Upper lobe of left lung (tissue), 6 donors: ENCODE results near the gene GALNT18. TPM values are rescaled to one million over a fixed set of nuclear protein-coding genes. Genes with fewer than 3 reads are reported as not detected.

Source experiments
- ATAC-seq, 2 donors: fragments of 200-7000 bp; cut with Tn5 transposase; one replicate each; pipeline ENCODE4 v1.9.1; 2022; ENCODE audit warnings: mild to moderate bottlenecking in 2 of 2, moderate library complexity in 2 of 2; ENCODE audit not compliant: low FRiP score in 2 of 2
- DNase-seq, 2 donors: peaks; one replicate each; pipeline ENCODE4 v3.0.0-alpha.2; 2019 to 2020
- H3K27ac ChIP-seq, 4 donors: fragments of 200-600 bp; sonication (generic); one replicate each; pipeline ENCODE4 v1.5.1; 2016 to 2019
- H3K27me3 ChIP-seq, 4 donors: fragments of 200-600 bp; sonication (generic); one replicate each; pipeline ENCODE4 v1.5.1; 2017 to 2019
- H3K36me3 ChIP-seq, 4 donors: fragments of 200-600 bp; sonication (generic); one replicate each; pipeline ENCODE4 v1.5.1; 2016 to 2019
- H3K4me1 ChIP-seq, 4 donors: fragments of 200-600 bp; sonication (generic); one replicate each; pipeline ENCODE4 v1.5.1; 2018 to 2019
- H3K4me3 ChIP-seq, 4 donors: fragments of 200-600 bp; sonication (generic); one replicate each; pipeline ENCODE4 v1.5.1; 2017 to 2019; ENCODE audit warnings: mild to moderate bottlenecking in 2 of 4, moderate library complexity in 1 of 4
- H3K9me3 ChIP-seq, 4 donors: fragments of 200-600 bp; sonication (generic); one replicate each; pipeline ENCODE4 v1.5.1; 2018 to 2019
- EP300 ChIP-seq, 4 donors: sonication (generic); formaldehyde crosslinking; IDR thresholded peaks; one replicate each; pipeline ENCODE4 v1.5.1; 2017; ENCODE audit warnings: antibody characterized with exemption in 4 of 4, control low read depth in 2 of 4
- POLR2A ChIP-seq, 4 donors: fragments of 450-650 bp; IDR thresholded peaks; one replicate each; pipeline ENCODE4 v1.5.1; 2016 to 2017; ENCODE audit warnings: antibody characterized with exemption in 4 of 4, mild to moderate bottlenecking in 2 of 4
- POLR2AphosphoS5 ChIP-seq, 2 donors: sonication (generic); formaldehyde crosslinking; IDR thresholded peaks; one replicate each; pipeline ENCODE4 v1.5.1; 2017; ENCODE audit warnings: antibody characterized with exemption in 2 of 2
- WGBS, 2 donors: methylation state at CpG; one replicate each; pipeline ENCODE4 v1.1.5; 2017 to 2018; 5-methylcytosine and 5-hydroxymethylcytosine counted together
- total RNA-seq, 6 donors: library from RNA; depleted of rRNA in 4 of 6; stranded (reverse); fragments of >200 nt in 4 of 6; gene quantifications; one replicate each; pipeline versions ENCODE4 v1.1.0 to v1.2.1, GENCODE V29; 2016 to 2021
- TF ChIP-seq, protein P1 (sequence below), 6 experiments: fragments of 450-650 bp in 4 of 6; fragments of 200-600 bp in 2 of 6; sonication (generic) in 2 of 6; IDR thresholded peaks; one replicate each; pipeline ENCODE4 v1.5.1; 2016 to 2019; ENCODE audit warnings: antibody characterized with exemption in 6 of 6
- donor health status: DM: no; HTN: no; CAD: no; lungs with moderate emphysema.
- donor health status: DM: no; HTN: yes; CAD: no; lungs with severe emphysema.

The GALNT18 gene
- total RNA-seq, 6 donors from 2014 or later = 48.2 to 115 (median 61.8) TPM

DNA sequence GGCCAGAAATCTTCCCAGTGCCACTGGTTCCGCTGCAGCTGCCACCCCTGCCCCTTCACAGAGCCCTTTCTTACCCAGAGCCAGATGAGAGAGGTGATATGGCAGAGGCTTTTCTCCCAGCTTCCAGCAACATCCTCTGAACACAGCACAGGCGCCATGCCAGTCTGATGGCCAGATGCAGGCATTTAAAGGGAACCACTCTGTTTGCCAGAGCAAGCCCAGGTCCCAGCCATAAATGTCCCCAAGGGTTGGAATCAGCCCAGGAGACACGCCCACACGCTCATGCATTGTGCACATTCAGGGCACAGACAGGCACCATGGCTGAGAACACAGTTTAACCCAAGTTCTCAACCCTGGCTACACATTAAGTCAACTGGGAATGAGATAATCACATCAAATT, 154.5 kb downstream of the GALNT18 start:
- TF ChIP-seq EP300 (IDR thresholded peaks at IDR 0.05) (no peak), POLR2AphosphoS5 (IDR thresholded peaks at IDR 0.05) (no peak), POLR2A (IDR thresholded peaks at IDR 0.05) (no peak)
- TF ChIP-seq, protein P1, sequence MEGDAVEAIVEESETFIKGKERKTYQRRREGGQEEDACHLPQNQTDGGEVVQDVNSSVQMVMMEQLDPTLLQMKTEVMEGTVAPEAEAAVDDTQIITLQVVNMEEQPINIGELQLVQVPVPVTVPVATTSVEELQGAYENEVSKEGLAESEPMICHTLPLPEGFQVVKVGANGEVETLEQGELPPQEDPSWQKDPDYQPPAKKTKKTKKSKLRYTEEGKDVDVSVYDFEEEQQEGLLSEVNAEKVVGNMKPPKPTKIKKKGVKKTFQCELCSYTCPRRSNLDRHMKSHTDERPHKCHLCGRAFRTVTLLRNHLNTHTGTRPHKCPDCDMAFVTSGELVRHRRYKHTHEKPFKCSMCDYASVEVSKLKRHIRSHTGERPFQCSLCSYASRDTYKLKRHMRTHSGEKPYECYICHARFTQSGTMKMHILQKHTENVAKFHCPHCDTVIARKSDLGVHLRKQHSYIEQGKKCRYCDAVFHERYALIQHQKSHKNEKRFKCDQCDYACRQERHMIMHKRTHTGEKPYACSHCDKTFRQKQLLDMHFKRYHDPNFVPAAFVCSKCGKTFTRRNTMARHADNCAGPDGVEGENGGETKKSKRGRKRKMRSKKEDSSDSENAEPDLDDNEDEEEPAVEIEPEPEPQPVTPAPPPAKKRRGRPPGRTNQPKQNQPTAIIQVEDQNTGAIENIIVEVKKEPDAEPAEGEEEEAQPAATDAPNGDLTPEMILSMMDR (IDR thresholded peaks at IDR 0.05) = no peak
- no peak overlapping the region for H3K27ac ChIP-seq
- no peak for ATAC-seq

DNA sequence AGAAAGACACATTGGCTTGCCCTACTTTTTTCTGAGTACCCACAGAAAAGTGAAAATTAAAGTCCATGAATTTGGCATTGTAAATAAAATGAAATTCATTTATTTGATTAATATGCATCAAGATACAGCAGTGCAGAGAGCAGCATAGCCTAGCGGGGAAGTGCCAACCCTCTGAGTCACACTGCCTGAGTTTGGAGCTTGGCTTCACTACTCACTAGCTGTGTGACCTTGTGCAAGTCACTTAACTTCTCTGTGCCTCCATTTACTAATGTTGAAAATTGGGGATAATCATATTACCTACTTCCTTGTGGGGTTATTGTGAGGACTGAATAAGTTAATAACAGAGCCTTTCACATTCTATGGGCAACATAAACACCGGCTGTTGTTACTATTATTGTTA, 157.2 kb downstream of the GALNT18 start:
- WGBS, 2 donors = 94 to 95% methylated on average over 2 of the region's 2 CpGs
- TF ChIP-seq, protein P1 (IDR thresholded peaks at IDR 0.05) = no peak
- TF ChIP-seq EP300 (IDR thresholded peaks at IDR 0.05) (no peak), POLR2A (IDR thresholded peaks at IDR 0.05) (no peak), POLR2AphosphoS5 (IDR thresholded peaks at IDR 0.05) (no peak)
- no peaks in the 10 kb centered on the region for H3K36me3 ChIP-seq

More for the DNA sequence above, 154.5 kb downstream of the GALNT18 start:
- Histone ChIP-seq H3K4me1 (peaks cover 0 to 9% (median 3%) of the 10 kb centered on the region in 4 donors), H3K36me3 (peaks cover 0 to 4% (median 0%) of the 10 kb centered on the region in 4 donors), H3K9me3 (no peaks in the 10 kb centered on the region), H3K4me3 (no peak overlapping the region), H3K27me3 (no peaks in the 10 kb centered on the region)
- WGBS, 2 donors = 87 to 92% methylated on average over 4 of the region's 4 CpGs
- DNase-seq = no peak

DNA sequence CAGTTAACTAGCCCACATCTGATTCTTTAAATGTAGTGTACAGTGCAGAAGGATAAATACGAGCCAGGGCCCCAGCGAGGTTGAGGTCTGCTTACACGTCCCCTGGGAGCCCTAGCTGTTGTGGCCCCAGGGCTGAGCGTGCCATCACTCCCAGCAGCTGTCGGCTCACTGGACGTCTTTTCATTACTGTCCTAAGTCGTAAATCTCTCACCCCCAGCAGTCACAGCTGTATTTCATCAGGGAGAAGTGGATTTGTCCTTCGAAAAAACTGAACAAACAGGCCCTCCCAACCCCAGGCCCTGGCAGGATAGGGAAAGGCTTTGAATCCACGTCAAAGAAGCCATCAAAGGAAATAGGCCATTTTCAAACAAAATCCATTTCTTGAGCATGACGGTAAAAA, 158.4 kb downstream of the GALNT18 start:
- H3K4me3 ChIP-seq = no peak overlapping the region
- no peaks in the 10 kb centered on the region for H3K27me3 ChIP-seq
- no peaks in the 10 kb centered on the region for H3K36me3 ChIP-seq
- TF ChIP-seq POLR2A (IDR thresholded peaks at IDR 0.05) = no peak
- TF ChIP-seq POLR2AphosphoS5 (IDR thresholded peaks at IDR 0.05) = no peak
- no peak for TF ChIP-seq EP300 (IDR thresholded peaks at IDR 0.05)
- H3K27ac ChIP-seq = no peak overlapping the region
- no peak for ATAC-seq
- H3K9me3 ChIP-seq = no peaks in the 10 kb centered on the region
- H3K4me1 ChIP-seq = peaks cover 0 to 16% (median 8%) of the 10 kb centered on the region in 4 donors
- 65 to 76% methylated on average over 10 of the region's 10 CpGs for WGBS, 2 donors
- no peak for DNase-seq

More for the DNA sequence above, 157.2 kb downstream of the GALNT18 start:
- DNase-seq = no peak
- no peak for ATAC-seq
- Histone ChIP-seq H3K27ac (no peak overlapping the region), H3K4me3 (no peak overlapping the region), H3K27me3 (no peaks in the 10 kb centered on the region), H3K4me1 (peaks cover 0 to 16% (median 8%) of the 10 kb centered on the region in 4 donors), H3K9me3 (no peaks in the 10 kb centered on the region)

DNA sequence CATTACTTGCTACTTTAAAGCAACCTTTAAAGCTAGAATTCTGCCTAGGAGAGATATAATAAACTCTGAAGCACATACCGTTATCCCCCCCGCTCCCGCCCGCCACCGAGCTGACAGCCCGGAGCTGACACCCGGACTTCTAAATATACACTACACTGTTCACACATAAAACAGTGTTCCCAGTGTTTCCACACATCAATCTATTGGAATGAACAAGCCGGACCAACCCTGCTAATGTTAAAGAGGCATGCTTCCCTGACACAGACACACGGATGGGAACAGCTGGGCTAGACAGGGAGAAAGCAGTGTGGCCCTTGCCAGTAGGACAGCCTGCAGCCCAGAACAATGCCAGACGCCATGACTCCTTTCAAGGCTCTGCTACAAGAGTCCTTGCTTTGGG, 160.3 kb downstream of the GALNT18 start:
- peaks cover 0 to 20% (median 10%) of the 10 kb centered on the region in 4 donors for H3K4me1 ChIP-seq
- no peaks in the 10 kb centered on the region for H3K36me3 ChIP-seq
- H3K27ac ChIP-seq = no peak overlapping the region
- TF ChIP-seq, protein P1 (IDR thresholded peaks at IDR 0.05) = no peak
- TF ChIP-seq EP300 (IDR thresholded peaks at IDR 0.05) (no peak), POLR2A (IDR thresholded peaks at IDR 0.05) (no peak), POLR2AphosphoS5 (IDR thresholded peaks at IDR 0.05) (no peak)
- DNase-seq (peak in 1 of 2 donors; percentile 67), ATAC-seq (no peak)
- no peaks in the 10 kb centered on the region for H3K27me3 ChIP-seq
- no peak overlapping the region for H3K4me3 ChIP-seq
- H3K9me3 ChIP-seq = no peaks in the 10 kb centered on the region
- WGBS, 2 donors = 71 to 82% methylated on average over 10 of the region's 10 CpGs

DNA sequence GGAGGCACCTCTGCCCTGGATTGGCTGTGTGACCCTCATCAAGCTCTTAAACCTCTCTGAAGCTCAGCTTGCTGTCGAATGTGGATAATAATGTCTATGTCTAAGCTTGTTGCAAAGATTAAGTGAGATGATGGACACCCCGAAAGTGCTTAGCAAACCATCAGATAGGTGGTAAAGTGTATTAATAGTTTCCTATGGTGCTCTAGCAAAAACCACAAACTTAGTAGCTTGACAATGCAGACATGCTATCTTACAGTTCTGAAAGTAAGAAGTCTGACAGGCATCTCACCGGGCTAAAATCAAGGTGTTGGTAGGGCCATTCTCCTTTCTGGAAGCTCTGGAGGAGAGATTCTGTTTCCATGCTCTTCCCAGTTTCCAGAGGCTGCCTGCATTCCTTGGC, 162.2 kb downstream of the GALNT18 start:
- no peak for TF ChIP-seq POLR2A (IDR thresholded peaks at IDR 0.05)
- no peak for TF ChIP-seq POLR2AphosphoS5 (IDR thresholded peaks at IDR 0.05)
- TF ChIP-seq EP300 (IDR thresholded peaks at IDR 0.05) = no peak
- TF ChIP-seq, protein P1 (IDR thresholded peaks at IDR 0.05) = no peak

More for the DNA sequence above, 162.2 kb downstream of the GALNT18 start:
- 93 to 94% methylated on average over 3 of the region's 3 CpGs for WGBS, 2 donors
- Histone ChIP-seq H3K36me3 (no peaks in the 10 kb centered on the region), H3K9me3 (no peaks in the 10 kb centered on the region), H3K4me1 (peaks cover 0 to 20% (median 10%) of the 10 kb centered on the region in 4 donors), H3K27me3 (no peaks in the 10 kb centered on the region), H3K4me3 (no peak overlapping the region), H3K27ac (no peak overlapping the region)
- DNase-seq = no peak
- ATAC-seq = no peak
